D341Med (cell line): ENCODE data around the gene TUBA1B.

Experiments used
- DNase-seq: peaks from one replicate; pipeline ENCODE4 v3.0.0; 2012; ENCODE audit warnings: low spot score

TUBA1B gene

DNA sequence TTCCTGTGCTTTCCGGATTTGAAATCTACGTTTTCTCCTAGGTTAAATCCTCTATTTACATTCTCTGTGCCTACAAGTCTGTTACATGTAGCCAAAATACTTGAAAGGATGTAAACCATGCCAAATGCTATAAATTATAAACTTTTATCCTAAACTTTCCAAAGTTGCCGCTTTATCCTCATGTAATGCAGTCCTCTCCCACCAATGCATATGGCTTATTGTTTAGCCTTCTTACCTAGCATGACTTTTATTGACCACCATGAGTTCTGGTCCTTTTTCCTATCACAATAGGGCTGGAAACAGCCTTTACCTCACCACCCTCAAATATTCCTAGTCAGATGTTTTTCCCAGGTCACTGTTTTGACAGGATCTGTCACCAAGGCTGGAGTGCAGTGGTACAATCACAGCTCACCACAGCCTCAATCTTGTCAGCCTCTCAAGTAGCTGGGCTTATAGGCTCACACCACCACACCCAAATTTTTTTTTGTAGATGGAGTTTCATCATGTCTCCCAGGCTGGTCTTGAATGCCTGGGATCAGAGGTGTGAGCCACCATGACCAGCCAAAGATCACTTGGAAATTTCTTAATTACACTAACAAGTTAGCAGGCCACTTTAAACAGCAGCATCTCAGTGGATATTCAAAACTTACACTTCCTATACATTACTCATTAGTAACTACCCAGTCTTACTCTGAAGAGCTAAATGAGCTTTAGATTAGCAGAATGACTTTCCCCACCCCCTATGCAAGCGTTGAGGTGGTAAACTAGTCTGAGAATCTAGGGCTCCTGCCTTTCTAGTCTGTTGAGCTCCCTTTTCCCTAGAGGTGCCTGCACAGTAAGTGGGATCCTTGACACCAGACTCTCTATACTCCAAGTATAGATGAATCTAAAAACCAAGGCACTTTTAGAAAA lies 4.1 kb downstream of the TUBA1B start:
- no peak for DNase-seq

DNA sequence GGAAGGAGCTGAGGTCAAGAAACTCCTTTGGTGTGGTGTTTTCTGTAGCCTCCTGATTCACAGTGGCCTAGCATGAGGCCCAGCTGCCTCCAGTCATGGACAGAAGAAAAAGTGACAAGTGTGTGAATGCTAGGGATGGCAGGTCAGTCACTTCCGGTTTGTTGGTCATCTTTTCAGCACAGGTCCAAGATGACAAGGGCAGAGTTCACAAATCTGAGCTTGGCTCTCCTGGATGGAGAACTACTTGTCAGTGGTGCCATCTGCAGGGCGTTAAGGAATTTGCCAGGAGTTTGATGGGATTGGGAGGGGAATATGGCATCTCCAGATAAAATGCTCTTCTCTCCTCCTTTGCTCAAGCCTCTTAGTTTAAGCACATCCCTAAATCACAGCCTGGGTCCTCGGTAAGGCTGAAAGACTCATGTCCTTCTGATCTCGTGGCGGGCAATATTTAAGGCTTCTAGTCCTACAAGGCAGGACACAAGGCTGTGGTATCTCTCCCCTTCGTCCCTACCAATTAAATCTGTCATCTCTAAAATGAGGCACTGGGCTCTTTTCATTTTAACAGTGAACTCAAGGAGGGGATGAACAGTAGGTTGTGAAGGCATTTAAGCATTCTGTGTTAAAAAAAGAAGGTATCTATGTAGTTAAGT lies 10.0 kb downstream of the TUBA1B start:
- peak; percentile 73 for DNase-seq

DNA sequence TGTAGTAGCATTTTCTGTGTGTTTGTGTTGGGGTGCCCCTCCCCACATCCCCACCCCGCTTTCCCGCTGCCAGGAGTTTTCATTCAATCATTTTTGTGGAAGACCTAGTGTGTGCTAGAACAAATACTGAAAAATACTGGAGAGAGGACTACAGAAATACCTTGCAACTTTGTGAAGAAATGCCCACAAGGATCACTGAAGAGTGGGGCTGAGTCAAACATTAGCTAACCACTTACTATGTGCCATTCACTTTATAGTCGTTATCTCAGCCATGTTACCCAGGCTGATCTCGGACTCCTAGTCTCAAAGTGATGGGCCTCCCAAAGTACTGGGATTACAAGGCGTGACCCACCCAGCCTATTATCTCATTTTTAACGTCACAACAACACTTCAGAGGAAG lies 20.0 kb downstream of the TUBA1B start:
- peak; percentile 8 for DNase-seq

DNA sequence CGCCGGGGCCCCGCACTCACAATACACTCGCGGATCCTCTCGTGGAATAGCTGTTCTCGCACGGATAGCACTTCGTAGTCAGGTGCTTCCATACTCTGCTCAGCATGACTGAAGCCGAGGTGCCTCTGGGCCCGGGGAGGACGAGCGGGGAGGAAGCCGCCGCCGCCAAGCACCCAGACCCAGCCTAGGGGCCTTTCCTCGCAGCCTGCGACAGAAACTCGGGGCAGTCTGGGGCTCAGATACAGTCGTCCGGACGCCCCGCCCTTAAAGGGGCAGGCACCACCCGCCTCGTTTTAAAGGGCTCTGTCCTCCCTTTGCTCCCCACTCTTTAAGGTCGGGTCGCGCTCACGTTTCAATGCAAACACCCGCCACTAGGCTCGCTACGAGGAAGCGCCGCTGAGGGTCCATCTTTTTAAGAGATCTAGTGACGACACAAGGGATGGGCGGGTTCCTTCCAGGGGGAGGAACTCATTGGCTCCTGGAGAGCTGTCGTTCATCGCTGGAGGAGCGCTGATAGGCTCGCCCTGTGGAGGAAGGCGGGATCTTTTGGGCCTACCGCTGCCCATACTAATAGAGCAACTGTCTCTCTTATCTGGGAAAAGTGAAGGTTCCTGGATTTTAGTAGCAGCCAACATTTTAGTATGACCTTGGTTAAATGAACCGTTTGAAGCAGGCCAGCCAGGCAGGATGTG lies 20.6 kb downstream of the TUBA1B start, which contains the start of gene LMBR1L:
Gene LMBR1L, minus strand, starts transcription at position 384 of the 692 bp plus-strand sequence. Its CDS starts 292 bp downstream, at position 92.
- peak; percentile 97 for DNase-seq

DNA sequence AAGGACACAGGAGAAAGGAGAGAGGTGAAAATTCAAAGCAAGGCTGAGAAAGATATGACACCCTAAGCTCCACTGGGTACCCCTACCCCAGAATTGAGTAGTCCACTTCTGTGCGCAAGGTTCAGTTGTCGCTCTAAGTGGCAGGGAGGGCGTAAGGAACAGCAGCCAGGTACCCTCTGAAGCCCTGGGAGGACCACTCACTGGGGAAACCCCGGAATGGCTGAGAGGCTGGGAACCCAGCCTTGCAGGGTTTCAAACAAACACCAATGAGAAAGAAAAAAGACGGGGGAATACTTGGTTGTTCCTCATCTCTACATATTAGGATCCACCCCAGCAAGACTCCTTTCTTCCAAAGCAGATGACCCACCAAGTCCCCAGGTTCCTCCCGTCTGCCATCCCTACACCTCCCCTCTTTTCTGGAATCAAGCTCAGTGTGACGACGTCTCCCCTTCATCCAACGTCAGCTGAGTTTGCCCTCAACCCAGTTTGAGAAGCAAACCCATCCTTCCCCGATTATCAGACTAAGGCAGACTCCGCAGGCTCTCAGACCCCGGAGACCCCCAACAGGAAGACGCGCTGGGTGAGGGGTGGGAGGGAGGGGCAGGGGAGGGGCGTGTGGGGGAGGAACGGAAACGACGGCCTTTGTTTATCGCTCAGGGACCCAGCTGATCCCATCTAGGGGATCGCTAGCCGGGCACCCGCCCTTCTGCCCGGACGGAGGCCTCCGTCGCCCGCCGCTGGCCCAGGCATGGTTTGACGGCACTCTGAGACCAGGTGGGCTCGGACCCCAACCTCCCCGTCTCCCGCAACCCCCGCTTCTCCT lies 21.3 kb downstream of the TUBA1B start:
- peak; percentile 70 for DNase-seq

DNA sequence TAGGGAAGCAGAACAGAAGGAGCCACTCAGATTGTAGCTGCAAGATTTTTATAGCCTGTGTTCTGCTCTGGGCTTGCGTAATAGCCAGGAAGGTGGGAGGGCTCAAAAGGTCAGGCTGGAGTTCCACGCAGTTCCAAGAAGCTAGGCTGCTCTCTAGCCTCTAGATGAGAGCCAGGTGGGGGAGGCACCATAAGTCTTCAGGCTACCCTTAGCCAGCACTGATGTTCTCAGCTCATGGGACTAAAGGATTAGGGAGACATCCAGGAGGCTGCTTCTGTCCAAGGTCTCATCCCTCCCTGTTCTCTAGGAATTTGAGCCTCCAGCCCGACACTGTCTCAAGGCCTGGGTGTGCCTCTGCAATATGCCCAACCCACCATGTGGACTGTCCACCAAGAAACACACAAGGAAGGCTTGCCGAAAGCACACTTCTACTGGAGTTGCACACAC lies 22.2 kb downstream of the TUBA1B start:
- DNase-seq, result no peak

DNA sequence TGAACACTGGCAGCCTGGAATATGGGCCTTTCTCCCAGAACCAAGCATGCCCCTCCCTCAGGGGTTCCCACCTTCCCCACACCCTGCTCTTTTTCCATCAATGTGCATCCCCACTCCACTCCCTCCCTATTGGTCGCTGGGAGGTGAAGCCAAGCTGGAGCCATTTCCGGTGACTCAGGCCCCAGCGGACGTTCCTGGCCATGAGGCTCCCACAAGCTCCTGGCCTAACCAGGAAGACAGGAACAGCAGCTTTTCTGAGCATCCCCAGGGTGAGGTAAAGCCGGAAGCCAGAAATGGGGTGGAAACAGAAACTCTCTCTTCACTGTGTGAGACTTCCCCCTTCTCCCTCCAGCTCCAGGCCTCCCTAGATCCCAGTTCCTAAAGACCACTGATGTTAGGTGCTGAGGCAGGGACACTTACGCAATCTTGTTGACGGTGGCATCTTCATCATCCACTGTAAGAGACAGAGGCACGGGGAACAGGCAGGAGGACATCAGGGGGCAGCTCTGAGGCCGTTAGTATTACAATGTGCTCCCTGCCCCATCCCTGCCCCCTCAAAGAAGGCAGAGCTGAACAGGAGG lies 25.6 kb downstream of the TUBA1B start:
- no peak for DNase-seq

DNA sequence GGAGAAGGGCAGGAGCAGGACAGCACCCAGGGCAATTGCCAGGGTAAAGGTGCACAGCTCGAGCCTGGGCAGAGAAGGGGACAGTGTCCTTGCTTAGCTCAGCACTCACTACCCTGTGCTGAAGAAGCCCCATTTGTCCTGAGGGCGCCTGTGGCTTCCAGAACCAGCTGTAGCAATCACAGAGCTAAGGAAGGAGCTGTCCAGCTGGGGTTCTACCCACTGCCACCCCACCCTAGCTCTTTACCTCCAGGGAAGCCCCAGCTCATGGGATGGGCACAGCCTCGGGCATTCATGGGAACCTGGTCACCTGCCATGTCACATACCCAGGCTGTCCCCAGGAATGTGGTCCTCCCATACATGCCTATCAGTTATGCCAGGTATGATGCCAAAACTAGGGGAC lies 26.4 kb downstream of the TUBA1B start:
- no peak for DNase-seq

DNA sequence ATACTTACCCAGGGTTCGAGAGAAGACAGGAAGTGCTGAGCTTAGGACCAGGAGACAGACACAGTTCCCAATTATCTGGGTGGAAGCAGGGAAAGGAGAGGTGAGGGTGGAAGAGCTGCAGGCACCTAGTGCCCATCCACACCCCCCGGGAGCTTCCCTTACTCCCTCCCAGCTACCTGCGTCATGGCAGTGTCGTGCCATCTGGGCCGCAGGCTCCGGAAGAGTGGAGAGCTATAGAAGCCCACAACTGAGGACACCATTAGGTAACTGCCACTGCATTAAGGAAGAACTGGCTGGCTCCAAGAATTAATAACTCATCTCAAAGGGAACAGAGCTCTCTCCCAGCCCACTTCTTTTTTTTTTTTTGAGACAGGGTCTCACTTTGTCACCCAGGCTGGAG lies 30.8 kb downstream of the TUBA1B start:
- no peak for DNase-seq

DNA sequence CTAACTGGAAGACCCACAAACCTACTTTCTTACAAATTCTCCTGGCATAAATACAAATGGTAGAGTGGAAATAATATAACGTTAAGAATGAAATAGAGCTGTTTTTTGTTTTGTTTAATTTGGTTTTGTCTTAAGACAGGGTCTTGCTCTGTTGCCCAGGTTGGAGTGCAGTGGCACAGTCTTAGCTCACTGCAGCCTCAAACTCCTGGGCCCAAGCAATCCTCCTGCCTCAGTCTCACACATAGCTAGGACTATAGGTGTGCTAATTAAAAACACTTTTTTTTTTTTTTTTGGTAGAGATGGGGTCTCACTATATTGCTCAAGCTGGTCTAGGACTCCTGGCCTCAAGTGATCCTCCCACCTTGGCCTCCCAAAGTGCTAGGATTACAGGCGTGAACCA lies 32.5 kb downstream of the TUBA1B start:
- no peak for DNase-seq

DNA sequence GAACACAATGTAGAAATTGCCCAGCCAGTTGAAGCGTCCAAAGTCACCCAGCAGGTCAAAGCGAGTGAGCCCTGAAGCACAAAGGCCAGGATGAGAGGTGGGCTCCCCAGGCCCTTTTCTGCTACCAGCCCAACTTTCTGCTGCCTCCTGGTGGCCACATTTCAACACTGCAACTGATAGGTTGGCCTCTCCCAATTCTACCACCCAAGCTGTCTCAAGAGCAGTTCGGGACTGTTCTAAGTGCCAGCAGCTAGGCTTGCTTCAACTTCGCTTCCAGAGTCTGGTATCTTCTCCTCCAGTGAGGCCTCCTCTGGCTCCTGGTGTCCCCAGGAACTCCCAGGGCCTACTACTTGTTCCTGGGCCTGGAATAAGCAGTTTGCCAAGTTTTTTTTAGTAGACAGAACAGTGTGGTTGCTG lies 33.2 kb downstream of the TUBA1B start:
- DNase-seq, result peak; percentile 83

DNA sequence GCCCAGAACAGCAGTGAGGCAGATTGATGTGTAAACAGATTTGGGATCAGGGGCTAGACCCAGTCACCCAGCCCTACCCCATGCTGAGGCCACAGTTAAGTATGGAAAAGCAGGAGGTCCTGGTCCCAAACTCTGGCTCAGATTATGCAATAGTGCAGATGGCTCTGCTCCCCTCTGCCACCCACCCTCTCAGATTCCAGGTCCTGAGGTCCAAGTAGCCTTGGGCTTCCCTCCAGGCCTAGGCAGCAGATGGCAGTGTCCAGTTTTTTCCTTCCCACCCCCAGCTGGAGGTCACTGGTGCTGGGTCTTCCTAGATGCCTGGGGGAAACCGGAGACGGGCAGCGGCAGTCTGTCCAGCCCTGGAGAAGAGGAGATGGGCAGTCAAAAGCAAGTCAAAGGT lies 33.8 kb downstream of the TUBA1B start:
- no peak for DNase-seq

DNA sequence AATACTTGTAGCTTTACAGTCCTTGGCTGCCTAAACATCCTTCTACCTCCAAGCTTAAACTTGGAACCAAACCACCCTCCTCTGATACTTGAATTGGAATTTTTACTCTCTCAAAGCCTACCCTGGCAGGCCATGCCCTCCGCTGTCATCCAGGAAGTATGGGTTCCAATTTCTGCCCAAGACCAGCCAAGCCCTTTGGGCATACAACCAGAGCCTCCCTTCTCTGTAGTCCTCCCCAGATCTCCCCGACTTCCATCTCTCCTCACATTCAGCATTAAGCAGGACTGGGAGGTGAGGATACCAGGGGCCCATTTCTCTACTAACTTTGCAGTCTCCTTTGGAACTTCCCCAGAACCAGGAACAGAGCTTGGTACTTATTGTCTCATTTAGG lies 36.2 kb downstream of the TUBA1B start:
- no peak for DNase-seq

DNA sequence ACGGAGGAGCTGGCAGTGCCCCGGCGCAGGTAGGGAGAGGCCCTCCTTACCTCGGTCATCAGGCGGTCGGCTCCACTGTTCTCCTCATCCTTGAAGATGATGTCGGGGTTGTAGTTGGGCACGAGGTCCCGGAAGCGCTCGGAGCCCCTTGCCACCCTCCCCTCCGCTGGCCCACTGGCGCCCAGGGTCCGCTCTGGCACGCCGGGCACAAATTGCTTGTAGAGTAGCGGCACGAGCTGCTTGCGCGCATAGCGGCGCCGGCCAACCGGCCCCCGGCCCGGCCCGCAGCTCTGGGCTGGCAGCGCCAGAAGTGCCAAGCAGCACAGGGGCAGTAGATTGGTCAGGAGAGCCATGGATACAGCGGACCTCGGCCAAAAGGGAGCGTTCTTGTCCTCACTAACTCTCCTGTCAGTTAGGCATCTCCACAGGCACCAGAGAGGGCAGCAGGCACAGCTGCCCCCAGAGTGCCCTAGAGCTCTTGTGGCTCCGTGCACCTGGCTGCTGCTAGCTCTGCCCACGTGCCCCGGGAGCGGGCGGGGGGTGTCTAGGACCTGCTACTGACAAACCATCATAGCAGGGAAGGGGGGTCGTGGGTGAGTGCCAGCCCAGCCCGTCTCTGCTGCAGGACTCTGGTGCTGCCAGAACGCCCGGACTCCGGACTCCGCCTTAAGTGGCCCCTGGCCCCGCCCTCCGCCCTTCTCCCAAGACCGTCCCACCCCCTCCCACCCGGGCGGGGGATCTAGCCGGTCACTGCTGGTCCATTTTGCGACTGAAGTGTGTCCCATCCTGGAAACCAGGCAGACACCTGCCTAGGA lies 36.8 kb downstream of the TUBA1B start, which contains the start of gene DHH:
Gene DHH, minus strand, starts transcription at position 642 of the 815 bp plus-strand sequence. Its CDS starts 289 bp downstream, at position 353.
- DNase-seq, result no peak

DNA sequence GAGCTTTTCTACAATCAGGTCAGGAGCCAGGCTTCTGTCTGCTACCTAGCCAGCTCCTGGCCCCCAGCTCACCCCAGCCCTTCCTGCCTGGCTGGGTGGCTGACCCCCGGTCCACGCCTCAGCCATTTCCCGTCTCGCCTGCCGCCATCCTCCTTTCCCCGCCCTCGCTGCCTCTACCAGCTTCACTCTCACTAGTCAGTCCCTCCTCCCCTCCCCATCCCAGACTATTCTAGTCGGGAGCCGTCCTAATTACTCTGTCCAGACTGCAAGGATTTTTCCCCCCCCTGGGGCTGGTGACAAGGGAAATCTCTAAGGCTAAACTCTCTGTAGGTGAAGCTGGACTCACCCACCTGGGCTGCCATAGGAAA lies 37.4 kb downstream of the TUBA1B start:
- no peak for DNase-seq

DNA sequence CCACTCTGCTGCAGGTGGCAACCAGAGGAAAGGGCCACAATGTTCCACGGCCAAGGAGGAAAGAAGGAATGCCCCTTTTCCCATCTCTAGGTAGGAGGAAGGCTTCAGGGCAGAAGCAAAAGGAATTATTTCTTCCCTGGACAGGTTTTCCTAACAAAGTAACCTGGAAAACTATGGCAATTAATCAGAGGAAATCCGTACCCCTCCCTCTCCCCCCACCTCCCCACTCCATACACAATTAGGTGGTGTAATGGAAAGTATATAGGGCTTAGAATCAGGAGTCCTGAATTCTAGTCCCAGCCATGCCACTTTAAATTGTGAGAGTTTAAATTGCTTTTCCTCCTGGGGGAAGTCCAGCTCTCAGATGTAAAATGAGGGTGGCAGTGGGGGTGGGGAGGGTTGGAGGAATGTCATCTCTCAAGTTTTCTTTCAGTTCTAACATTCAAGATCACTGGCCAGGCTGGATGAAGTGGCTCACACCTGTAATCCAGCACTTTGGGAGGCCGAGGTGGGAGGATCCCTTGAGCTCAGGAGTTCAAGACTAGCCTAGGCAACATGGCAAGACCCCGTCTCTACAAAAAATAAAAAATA lies 38.3 kb downstream of the TUBA1B start:
- no peak for DNase-seq

DNA sequence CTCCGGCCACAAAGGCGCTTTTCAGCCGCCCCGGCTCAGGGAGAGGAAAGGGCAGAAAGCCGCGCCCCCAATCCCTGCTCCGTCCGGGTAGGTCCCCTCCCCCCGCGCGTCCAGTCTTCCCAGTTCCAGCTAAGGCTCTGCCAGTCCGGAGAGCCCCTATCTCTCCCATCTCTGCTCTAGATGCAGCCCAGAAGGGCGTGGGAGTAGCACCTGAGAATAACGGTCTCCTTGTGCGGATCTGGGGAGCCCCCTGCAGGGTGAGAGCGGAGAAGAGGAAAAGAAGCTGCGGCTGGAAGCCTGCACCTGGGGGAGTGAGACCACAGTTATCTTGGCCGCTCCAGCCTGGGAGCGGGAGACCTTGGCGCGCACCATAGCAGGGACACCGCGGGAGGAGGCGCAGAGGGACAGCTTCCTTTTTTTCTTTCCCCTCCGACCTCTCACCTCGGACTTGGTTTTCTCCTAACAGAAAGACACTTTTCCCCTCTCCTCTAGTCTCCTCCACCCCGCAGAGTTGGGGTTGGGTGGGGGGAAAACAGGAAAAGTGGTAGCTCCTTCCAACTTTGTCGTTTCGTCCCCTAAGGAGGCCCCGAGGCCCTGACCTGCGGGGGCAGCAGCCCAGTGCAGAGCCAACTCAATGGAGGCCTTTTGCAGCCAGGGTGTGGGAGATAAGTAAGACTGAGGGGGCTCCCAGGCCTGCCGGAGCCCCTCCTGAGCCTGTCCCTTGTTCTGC lies 38.9 kb downstream of the TUBA1B start:
- peak; percentile 76 for DNase-seq

DNA sequence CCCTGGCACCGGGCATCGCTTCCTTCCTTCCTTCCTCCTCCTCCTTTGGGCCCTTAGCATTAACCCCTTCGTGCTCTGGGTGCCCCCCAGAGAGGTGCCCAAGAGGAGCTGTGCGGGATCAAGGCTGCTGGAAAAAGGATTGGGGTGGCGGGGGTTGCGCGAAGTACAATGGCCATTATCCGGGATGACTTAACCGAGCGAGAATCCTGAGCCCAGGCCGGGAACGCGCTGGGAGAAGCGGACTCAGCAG lies 39.4 kb downstream of the TUBA1B start:
- DNase-seq, result no peak

DNA sequence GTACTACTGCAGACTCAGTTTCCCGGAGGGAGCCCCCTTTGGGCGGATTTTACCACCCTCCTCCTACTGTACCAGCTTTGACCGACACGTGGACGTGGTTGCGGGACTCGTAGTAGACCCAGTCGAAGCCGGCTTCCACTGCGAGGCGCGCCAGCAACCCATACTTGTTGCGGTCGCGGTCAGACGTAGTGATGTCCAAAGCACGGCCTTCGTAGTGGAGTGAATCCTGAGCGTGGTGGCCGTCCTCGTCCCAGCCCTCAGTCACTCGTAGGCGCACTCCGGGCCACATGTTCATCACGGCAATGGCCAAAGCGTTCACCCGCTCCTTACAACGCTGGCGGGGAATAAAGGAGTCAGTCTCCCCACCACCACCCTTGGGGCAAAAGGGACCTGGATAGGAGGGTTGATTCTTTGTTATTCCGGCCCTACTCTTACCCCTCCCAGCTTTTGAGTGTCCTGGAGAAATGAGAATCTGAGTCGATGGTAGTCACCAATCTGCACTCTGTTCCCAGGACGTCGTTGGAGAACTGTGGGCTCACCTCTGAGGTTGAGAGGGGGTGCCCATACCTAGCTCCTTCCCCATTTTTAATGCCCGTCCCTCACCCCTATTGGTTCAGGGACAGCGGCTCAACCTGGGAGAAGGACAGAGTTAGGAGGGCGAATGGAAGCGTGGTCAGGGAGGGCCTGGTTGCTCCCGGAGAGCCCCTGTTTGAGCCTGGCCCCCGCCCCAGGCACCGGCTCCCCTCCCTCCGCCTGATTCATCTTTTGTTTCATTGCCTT lies 39.9 kb downstream of the TUBA1B start:
- no peak for DNase-seq
